Activated T-cell treated with anti-CD3 and anti-CD28 coated beads, Interleukin-2, amount 50 U/mL, for 72 hours (primary cell): ENCODE results near the gene EYA2. TPM values are rescaled to one million over a fixed set of nuclear protein-coding genes. Genes with fewer than 3 reads are reported as not detected.

Experiments
- ATAC-seq, 2 donors: fragments of 150-1000 bp; cut with Tn5 transposase; replicated peaks in 1 of 2; 2 replicates each; pipeline ENCODE4 v1.10.0; 2021; ENCODE audit warnings: moderate library complexity in 2 of 2, mild to moderate bottlenecking in 1 of 2
- DNase-seq, 2 donors: peaks; one replicate each; pipeline ENCODE4 v3.0.0; 2021 to 2022; ENCODE audit warnings: mixed read lengths in 1 of 2
- H3K27ac Mint-ChIP-seq: one replicate; pipeline ENCODE4 v1.8.0; 2022; ENCODE audit warnings: mild to moderate bottlenecking, moderate library complexity, mixed read lengths
- H3K27me3 Mint-ChIP-seq: one replicate; pipeline ENCODE4 v1.8.0; 2022; ENCODE audit warnings: low read depth, mixed read lengths
- H3K36me3 Mint-ChIP-seq, 2 donors: one replicate each; pipeline ENCODE4 v1.8.0; 2022; ENCODE audit warnings: mixed read lengths in 2 of 2, mild to moderate bottlenecking in 1 of 2; ENCODE audit not compliant: insufficient read depth in 2 of 2
- H3K4me1 Mint-ChIP-seq: one replicate; pipeline ENCODE4 v1.8.0; 2022; ENCODE audit warnings: low read depth, mixed read lengths
- H3K4me3 Mint-ChIP-seq, 2 donors: one replicate each; pipeline ENCODE4 v1.8.0; 2022; ENCODE audit warnings: mild to moderate bottlenecking in 2 of 2, mixed read lengths in 2 of 2, moderate library complexity in 2 of 2
- H3K9me3 Mint-ChIP-seq, 2 donors: one replicate each; pipeline ENCODE4 v1.8.0; 2022; ENCODE audit warnings: mixed read lengths in 2 of 2
- total RNA-seq, 2 donors: library from RNA; stranded (reverse); gene quantifications; one replicate each; pipeline ENCODE4 v1.2.3, GENCODE V29; 2022

Gene EYA2
- total RNA-seq, 2 donors from 2014 or later: 0.12 TPM; not detected in 1

- Mint-ChIP-seq H3K36me3 (peaks cover 1 to 4% of the 10 kb centered on the region in 2 donors), H3K4me1 (no peaks in the 10 kb centered on the region), H3K27ac (no peak overlapping the region), H3K27me3 (peaks cover under 1% of the 10 kb centered on the region), H3K9me3 (peaks cover 3 to 11% of the 10 kb centered on the region in 2 donors), H3K4me3 (no peak overlapping the region)
- ATAC-seq (no peak), DNase-seq (no peak)
Measured at GRCh38 chr20:47099825-47100441, 205.3 kb downstream of the EYA2 start.

- no peak overlapping the region for H3K4me3 Mint-ChIP-seq
- DNase-seq: no peak
- H3K27ac Mint-ChIP-seq: no peak overlapping the region
- H3K9me3 Mint-ChIP-seq: peaks cover 3 to 9% of the 10 kb centered on the region in 2 donors
- peaks cover 0 to 1% of the 10 kb centered on the region in 2 donors for H3K36me3 Mint-ChIP-seq
- ATAC-seq: no peak
- no peaks in the 10 kb centered on the region for H3K4me1 Mint-ChIP-seq
- H3K27me3 Mint-ChIP-seq: peaks cover 10% of the 10 kb centered on the region
Measured at GRCh38 chr20:47102629-47103028, 208.0 kb downstream of the EYA2 start.

GRCh38 chr20:47106786-47107185 is 212.1 kb downstream of the EYA2 start:
- peaks cover 1 to 3% of the 10 kb centered on the region in 2 donors for H3K36me3 Mint-ChIP-seq
- H3K27me3 Mint-ChIP-seq: peaks cover 10% of the 10 kb centered on the region
- H3K4me1 Mint-ChIP-seq: no peaks in the 10 kb centered on the region
- no peak overlapping the region for H3K4me3 Mint-ChIP-seq
- ATAC-seq (no peak), DNase-seq (no peak)
- H3K27ac Mint-ChIP-seq: no peak overlapping the region
- peaks cover 3 to 6% of the 10 kb centered on the region in 2 donors for H3K9me3 Mint-ChIP-seq

GRCh38 chr20:47108994-47109393 is 214.4 kb downstream of the EYA2 start:
- peaks cover 10% of the 10 kb centered on the region for H3K27me3 Mint-ChIP-seq

GRCh38 chr20:47110819-47111218 is 216.2 kb downstream of the EYA2 start:
- Mint-ChIP-seq H3K9me3 (peaks cover 0 to 3% of the 10 kb centered on the region in 2 donors), H3K27ac (no peak overlapping the region), H3K36me3 (peaks cover 0 to 5% of the 10 kb centered on the region in 2 donors), H3K27me3 (peaks cover 9% of the 10 kb centered on the region), H3K4me1 (no peaks in the 10 kb centered on the region), H3K4me3 (no peak overlapping the region)
- ATAC-seq (no peak), DNase-seq (no peak)

More at GRCh38 chr20:47108994-47109393, 214.4 kb downstream of the EYA2 start:
- Mint-ChIP-seq H3K27ac (no peak overlapping the region), H3K4me1 (no peaks in the 10 kb centered on the region), H3K36me3 (peaks cover 0 to 3% of the 10 kb centered on the region in 2 donors), H3K9me3 (peaks cover 0 to 1% of the 10 kb centered on the region in 2 donors), H3K4me3 (no peak overlapping the region)
- DNase-seq (no peak), ATAC-seq (no peak)

- no peak for DNase-seq
- peaks cover 16% of the 10 kb centered on the region for H3K27me3 Mint-ChIP-seq
- no peak overlapping the region for H3K27ac Mint-ChIP-seq
- no peak for ATAC-seq
- H3K36me3 Mint-ChIP-seq: peaks cover 0 to 5% of the 10 kb centered on the region in 2 donors
- H3K4me3 Mint-ChIP-seq: no peak overlapping the region
- H3K9me3 Mint-ChIP-seq: peaks cover 0 to 3% of the 10 kb centered on the region in 2 donors
- H3K4me1 Mint-ChIP-seq: no peaks in the 10 kb centered on the region
Measured at GRCh38 chr20:47111576-47111975, 216.9 kb downstream of the EYA2 start.

- DNase-seq (no peak), ATAC-seq (no peak)
- Mint-ChIP-seq H3K9me3 (peaks cover 0 to 3% of the 10 kb centered on the region in 2 donors), H3K4me1 (no peaks in the 10 kb centered on the region), H3K27me3 (peaks cover 30% of the 10 kb centered on the region), H3K27ac (no peak overlapping the region), H3K4me3 (no peak overlapping the region), H3K36me3 (peaks cover 0 to 5% of the 10 kb centered on the region in 2 donors)
Measured at GRCh38 chr20:47113362-47114109, 218.9 kb downstream of the EYA2 start.

GRCh38 chr20:47115694-47116093 is 221.1 kb downstream of the EYA2 start:
- Mint-ChIP-seq H3K9me3 (peaks cover 0 to 3% of the 10 kb centered on the region in 2 donors), H3K36me3 (peaks cover 0 to 5% of the 10 kb centered on the region in 2 donors), H3K4me1 (no peaks in the 10 kb centered on the region), H3K27ac (no peak overlapping the region), H3K27me3 (peaks cover 42% of the 10 kb centered on the region), H3K4me3 (no peak overlapping the region)
- ATAC-seq (no peak), DNase-seq (no peak)

GRCh38 chr20:47117371-47117770 is 222.7 kb downstream of the EYA2 start:
- no peak for ATAC-seq
- H3K4me3 Mint-ChIP-seq: no peak overlapping the region
- peaks cover 42% of the 10 kb centered on the region for H3K27me3 Mint-ChIP-seq
- H3K36me3 Mint-ChIP-seq: peaks cover 0 to 2% of the 10 kb centered on the region in 2 donors
- H3K27ac Mint-ChIP-seq: no peak overlapping the region
- H3K4me1 Mint-ChIP-seq: no peaks in the 10 kb centered on the region
- DNase-seq: no peak
- H3K9me3 Mint-ChIP-seq: peaks cover 0 to 3% of the 10 kb centered on the region in 2 donors

- Mint-ChIP-seq H3K9me3 (peaks cover 0 to 3% of the 10 kb centered on the region in 2 donors), H3K36me3 (peaks cover 0 to 2% of the 10 kb centered on the region in 2 donors), H3K27me3 (peaks cover 42% of the 10 kb centered on the region), H3K27ac (no peak overlapping the region), H3K4me3 (no peak overlapping the region), H3K4me1 (no peaks in the 10 kb centered on the region)
- no peak for DNase-seq
- no peak for ATAC-seq
Measured at GRCh38 chr20:47117773-47118172, 223.1 kb downstream of the EYA2 start.

- ATAC-seq: no peak
- Mint-ChIP-seq H3K27ac (no peak overlapping the region), H3K27me3 (peaks cover 42% of the 10 kb centered on the region), H3K9me3 (peaks cover 0 to 3% of the 10 kb centered on the region in 2 donors), H3K4me3 (no peak overlapping the region), H3K36me3 (peaks cover 0 to 2% of the 10 kb centered on the region in 2 donors), H3K4me1 (no peaks in the 10 kb centered on the region)
- no peak for DNase-seq
Measured at GRCh38 chr20:47118206-47118605, 223.6 kb downstream of the EYA2 start.

GRCh38 chr20:47118641-47119040 is 224.0 kb downstream of the EYA2 start:
- Mint-ChIP-seq H3K27ac (no peak overlapping the region), H3K27me3 (peaks cover 42% of the 10 kb centered on the region), H3K4me3 (no peak overlapping the region), H3K4me1 (no peaks in the 10 kb centered on the region), H3K9me3 (peaks cover 0 to 3% of the 10 kb centered on the region in 2 donors), H3K36me3 (peaks cover 0 to 2% of the 10 kb centered on the region in 2 donors)
- ATAC-seq (no peak), DNase-seq (no peak)

GRCh38 chr20:47120346-47120936 is 225.8 kb downstream of the EYA2 start:
- DNase-seq (no peak), ATAC-seq (no peak)
- no peak overlapping the region for H3K4me3 Mint-ChIP-seq
- H3K36me3 Mint-ChIP-seq: no peaks in the 10 kb centered on the region
- no peaks in the 10 kb centered on the region for H3K4me1 Mint-ChIP-seq
- H3K9me3 Mint-ChIP-seq: no peaks in the 10 kb centered on the region
- peaks cover 42% of the 10 kb centered on the region for H3K27me3 Mint-ChIP-seq
- H3K27ac Mint-ChIP-seq: no peak overlapping the region
